Jurkat, Clone E6-1 (cell line): ENCODE measurements around the gene PSMD6.

Experiments used
- DNase-seq: peaks from one replicate; pipeline ENCODE4 v3.0.0-alpha.2; 2011; ENCODE audit warnings: low read depth, low spot score
- H3K4me3 ChIP-seq: 2 replicates; pipeline ENCODE4 v1.5.1; 2011; ENCODE audit warnings: mild to moderate bottlenecking, low read length, control low read depth, moderate library complexity

PSMD6 gene

DNA sequence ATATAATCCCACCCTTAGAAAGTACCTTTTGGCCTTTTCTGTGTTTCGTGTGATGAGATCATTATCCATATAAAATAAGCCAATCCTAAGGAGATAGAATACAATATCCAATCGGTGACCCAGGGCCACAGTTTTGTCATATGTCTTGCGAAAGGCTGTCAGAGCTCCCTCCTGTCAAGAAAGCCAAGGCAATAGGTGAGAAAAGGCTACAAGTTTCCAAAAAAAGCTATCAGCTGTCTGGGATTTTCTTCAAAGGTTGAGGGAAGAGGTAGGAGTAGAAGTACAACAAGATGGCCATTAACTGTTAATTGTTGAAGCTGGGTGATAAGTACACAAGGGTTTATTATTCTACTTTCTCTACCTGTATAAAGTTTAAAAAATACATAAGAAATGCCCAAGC is 4.0 kb downstream of the PSMD6 start:
- no peak for DNase-seq
- no peak overlapping the region for H3K4me3 ChIP-seq

- DNase-seq = no peak
- H3K4me3 ChIP-seq = no peak overlapping the region
Observed at GRCh38 chr3:64016941-64017620, 6.2 kb downstream of the PSMD6 start.

DNA sequence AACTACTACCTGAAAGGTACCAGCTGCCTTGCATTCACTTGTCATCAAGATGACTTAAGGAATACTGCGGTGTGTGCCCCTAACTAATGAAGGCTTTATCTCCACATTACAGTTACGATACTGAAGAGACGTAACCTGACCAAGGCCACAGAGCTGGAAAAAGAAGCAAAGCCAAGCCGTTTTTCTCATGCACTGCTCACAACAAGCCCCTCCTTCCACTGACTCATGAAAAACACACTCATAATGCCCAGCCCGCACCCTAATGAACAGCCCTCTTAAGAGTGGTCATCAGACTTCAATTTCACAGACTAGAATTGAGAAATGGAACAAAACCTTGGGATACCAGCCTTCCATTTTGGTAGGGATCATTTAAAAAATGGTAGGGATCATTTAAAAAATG is 11.6 kb downstream of the PSMD6 start:
- no peak overlapping the region for H3K4me3 ChIP-seq
- no peak for DNase-seq

DNA sequence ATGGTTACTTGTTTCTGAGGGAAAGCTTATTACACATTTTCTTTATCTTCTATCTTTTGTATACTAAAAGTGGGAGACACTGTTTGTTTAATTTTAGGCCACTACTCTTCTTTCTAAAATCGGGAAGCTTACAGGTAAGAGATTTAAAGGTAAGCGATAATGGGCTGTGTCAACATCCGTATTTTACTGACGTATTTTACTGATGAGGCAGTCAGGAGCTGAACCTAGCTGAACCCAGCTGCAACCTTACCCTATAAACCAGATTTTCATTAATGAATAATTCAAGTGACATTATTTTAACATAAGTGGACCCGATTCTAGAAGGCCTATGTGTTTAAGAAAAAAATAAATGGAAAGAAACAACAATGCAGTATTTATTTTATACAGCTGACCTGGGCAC is 13.1 kb downstream of the PSMD6 start:
- DNase-seq = no peak
- no peak overlapping the region for H3K4me3 ChIP-seq

DNA sequence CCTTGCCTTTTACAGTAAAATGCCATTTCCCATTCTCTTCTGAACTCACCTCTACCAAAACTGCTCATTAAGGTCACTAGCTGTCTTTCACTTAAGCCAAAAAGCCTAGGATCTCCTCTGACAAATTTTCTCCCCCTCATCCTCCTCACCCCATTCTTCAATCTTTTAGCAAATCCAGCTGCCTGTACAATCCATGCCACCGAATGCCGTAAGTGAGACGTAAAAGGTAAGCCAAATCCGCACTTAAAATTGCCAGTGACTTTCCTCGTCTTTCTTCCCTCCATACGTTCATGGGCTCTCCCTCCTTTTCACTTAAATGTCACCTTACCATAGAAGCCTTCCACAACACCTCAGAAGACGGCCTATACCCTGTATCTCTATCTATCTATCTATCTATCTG is 13.8 kb downstream of the PSMD6 start:
- H3K4me3 ChIP-seq = no peak overlapping the region
- no peak for DNase-seq

- no peak for DNase-seq
- no peak overlapping the region for H3K4me3 ChIP-seq
Observed at GRCh38 chr3:64008487-64009351, 14.6 kb downstream of the PSMD6 start.

DNA sequence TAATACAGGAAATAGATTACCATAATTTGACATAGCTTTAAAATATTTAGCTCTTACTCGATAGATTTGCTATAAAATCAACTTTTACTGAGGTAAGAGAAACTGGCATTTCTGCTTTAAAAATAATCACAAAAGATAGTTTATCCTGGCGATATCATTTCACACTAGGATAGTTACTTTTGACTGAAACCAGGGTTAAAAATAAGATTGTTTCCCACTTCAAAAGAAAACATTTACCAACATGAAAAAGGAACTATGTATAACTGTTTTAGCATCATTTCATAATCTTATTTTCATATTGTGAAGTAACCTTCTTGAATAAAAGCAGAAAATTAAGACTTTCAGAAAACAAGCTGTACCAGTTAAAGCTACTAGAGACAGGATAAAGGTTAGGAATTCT is 15.3 kb downstream of the PSMD6 start:
- no peak for DNase-seq
- H3K4me3 ChIP-seq = no peak overlapping the region

GRCh38 chr3:64003589-64003988 is 19.7 kb downstream of the PSMD6 start:
- H3K4me3 ChIP-seq = no peak overlapping the region
- DNase-seq = no peak

GRCh38 chr3:64002233-64002632 is 21.1 kb downstream of the PSMD6 start:
- DNase-seq = no peak
- no peak overlapping the region for H3K4me3 ChIP-seq

- no peak for DNase-seq
- H3K4me3 ChIP-seq = no peak overlapping the region
Observed at GRCh38 chr3:64000453-64001055, 22.7 kb downstream of the PSMD6 start.

- no peak for DNase-seq
- H3K4me3 ChIP-seq = no peak overlapping the region
Observed at GRCh38 chr3:63998852-63999754, 24.2 kb downstream of the PSMD6 start.

DNA sequence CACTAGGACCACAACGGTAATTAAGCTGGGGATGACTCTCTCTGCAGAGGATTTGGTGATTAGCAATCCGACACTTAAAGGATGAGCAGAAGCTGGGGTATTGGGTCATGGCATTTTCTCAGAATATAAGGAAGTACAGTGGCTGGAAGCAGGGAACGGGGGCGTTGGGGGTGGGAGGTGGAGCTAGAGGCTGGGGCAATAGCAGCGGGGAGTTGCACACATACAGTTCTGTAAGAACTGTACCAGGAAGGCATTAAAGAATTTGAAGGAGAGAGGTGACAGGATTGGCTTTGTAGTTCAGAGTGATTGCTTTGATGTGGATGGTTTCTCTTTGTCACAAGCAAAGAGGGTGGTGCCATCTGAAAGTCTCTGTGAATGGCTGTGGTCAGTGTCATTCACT is 28.2 kb downstream of the PSMD6 start:
- no peak for DNase-seq
- no peak overlapping the region for H3K4me3 ChIP-seq

DNA sequence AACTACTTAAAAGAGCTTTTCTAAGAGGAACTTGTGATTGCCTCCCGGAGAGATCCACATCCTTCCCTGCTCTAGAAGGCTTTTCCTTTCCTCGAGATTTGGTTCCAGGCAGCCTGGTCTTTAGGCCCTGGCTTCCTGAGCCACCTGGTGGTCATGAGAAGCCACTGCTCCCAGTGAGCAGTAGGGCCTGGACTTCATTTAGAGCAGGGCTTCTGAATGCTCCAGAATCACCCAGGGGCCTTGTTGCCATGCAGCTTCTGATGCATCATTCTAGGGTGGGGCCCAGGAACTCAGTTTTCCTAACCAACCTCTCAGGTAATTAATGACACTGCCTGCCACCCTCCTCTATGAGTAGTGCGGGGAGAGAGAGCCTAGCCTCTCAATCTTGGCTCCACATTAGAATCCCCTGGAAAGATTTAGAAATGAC is 29.6 kb downstream of the PSMD6 start:
- peak; percentile 38 for DNase-seq

GRCh38 chr3:63992516-63993209 is 30.6 kb downstream of the PSMD6 start:
- no peak for DNase-seq
- H3K4me3 ChIP-seq = no peak overlapping the region

More for the DNA sequence above, 29.6 kb downstream of the PSMD6 start:
- H3K4me3 ChIP-seq = no peak overlapping the region

DNA sequence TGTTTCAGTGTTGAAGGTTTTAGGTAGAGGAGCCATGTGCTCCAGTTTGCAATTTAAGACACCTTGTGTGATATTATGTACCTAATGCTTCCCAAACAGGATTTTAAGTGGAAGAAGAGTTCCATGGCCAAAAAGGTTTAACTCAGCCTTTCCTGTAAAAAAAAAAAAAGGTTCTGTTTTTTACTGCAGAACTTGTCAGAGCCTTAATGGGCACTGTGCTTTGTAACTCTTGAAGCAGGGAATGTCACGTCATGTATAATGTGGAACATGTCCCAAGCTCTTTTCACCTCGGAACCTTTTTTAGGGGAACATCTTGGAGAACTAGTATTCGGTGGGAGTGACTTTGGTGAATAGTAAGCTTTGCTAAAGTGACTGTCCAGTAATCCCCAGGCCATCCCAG is 31.6 kb downstream of the PSMD6 start:
- no peak for DNase-seq
- H3K4me3 ChIP-seq = no peak overlapping the region

GRCh38 chr3:63990733-63991132 is 32.6 kb downstream of the PSMD6 start:
- no peak overlapping the region for H3K4me3 ChIP-seq
- DNase-seq = no peak

DNA sequence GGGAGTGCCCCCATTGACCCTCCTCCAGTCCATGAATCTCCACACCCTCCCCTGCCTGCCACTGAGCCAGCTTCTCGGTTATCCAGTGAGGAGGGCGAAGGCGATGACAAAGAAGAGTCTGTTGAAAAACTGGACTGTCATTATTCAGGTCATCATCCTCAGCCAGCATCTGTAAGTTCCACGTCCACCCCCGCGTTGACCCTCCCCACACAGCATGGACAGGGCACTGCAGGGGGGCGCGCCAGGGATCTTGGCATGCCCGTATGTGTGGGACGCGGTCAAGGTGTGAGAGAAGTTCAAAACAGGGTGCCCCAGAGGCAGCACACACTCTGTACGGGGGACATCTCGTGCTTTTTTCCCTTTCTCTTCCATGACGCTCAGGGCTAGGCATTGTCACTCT is 33.1 kb downstream of the PSMD6 start:
- DNase-seq = no peak
- no peak overlapping the region for H3K4me3 ChIP-seq

- H3K4me3 ChIP-seq = no peak overlapping the region
- no peak for DNase-seq
Observed at GRCh38 chr3:63988943-63989342, 34.4 kb downstream of the PSMD6 start.

- DNase-seq = no peak
- no peak overlapping the region for H3K4me3 ChIP-seq
Observed at GRCh38 chr3:63986831-63987230, 36.5 kb downstream of the PSMD6 start.
